T-helper 17 cell (primary cell): Measurements from ENCODE around the gene CHERP. TPM values are rescaled to one million over a fixed set of nuclear protein-coding genes. Genes with fewer than 3 reads are reported as not detected.
"Not testable (repeated sequence)": the region's sequence is repeated elsewhere in the genome, so short reads cannot be mapped to it uniquely, and the experiment has no call there.

Experiments
- ATAC-seq: fragments of 150-1000 bp; cut with Tn5 transposase; 2 replicates; pipeline ENCODE4 v1.10.0; 2021; ENCODE audit warnings: mild to moderate bottlenecking, moderate library complexity
- DNase-seq, 3 donors: peaks; one replicate each; pipeline versions ENCODE4 v3.0.0 to v3.0.0-alpha.2; 2020 to 2021
- H3K9me3 ChIP-seq: one replicate; pipeline ENCODE4 v1.7.0; 2013; ENCODE audit warnings: low read length, mild to moderate bottlenecking; ENCODE audit not compliant: control insufficient read depth, poor library complexity, severe bottlenecking
- H3K27ac Mint-ChIP-seq: one replicate; pipeline ENCODE4 v1.8.0; 2022; ENCODE audit warnings: mild to moderate bottlenecking, moderate library complexity, mixed read lengths
- H3K27me3 Mint-ChIP-seq: one replicate; pipeline ENCODE4 v1.8.0; 2022; ENCODE audit warnings: mixed read lengths
- H3K36me3 Mint-ChIP-seq: one replicate; pipeline ENCODE4 v1.8.0; 2022; ENCODE audit warnings: low read depth, mixed read lengths
- H3K4me1 Mint-ChIP-seq: one replicate; pipeline ENCODE4 v1.8.0; 2022; ENCODE audit warnings: mild to moderate bottlenecking, mixed read lengths
- H3K4me3 Mint-ChIP-seq: one replicate; pipeline ENCODE4 v1.8.0; 2022; ENCODE audit warnings: mild to moderate bottlenecking, moderate library complexity, mixed read lengths
- total RNA-seq, 4 donors: library from RNA in 2 of 4; stranded (reverse) in 2 of 4; gene quantifications; one replicate each; pipeline ENCODE4 v1.2.3 and lab custom pipeline; 2022 to 2026

CHERP gene
- total RNA-seq, 2 donors from 2014 or later, result 50.1 to 63.7 TPM

DNA sequence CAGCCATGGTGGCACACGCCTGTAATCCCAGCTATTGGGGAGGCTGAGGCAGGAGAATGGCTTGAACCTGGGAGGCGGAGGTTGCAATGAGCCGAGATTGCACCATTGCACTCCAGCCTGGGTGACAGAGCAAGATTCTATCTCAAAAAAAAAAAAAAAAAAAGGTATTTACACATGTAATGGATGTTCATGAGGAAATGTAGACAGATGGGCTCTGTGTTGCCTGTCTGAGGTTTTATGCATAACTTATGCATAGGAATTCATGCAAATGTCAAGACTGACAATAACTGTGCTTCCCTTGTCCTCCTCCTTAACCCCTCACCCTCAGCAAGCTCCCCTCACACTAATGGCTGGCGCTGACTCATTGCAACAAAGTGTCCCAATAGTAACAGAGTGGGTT is 55.8 kb downstream of the CHERP start:
- H3K4me3 Mint-ChIP-seq, H3K36me3 Mint-ChIP-seq, H3K9me3 ChIP-seq, H3K27me3 Mint-ChIP-seq, H3K27ac Mint-ChIP-seq, DNase-seq, ATAC-seq, H3K4me1 Mint-ChIP-seq: not testable (repeated sequence)

- Mint-ChIP-seq H3K4me3 (no peak overlapping the region), H3K27ac (no peak overlapping the region)
These were observed 59.5 kb downstream of the CHERP start for GRCh38 chr19:16482745-16483144.

GRCh38 chr19:16477311-16477710 is 64.9 kb downstream of the CHERP start:
- Mint-ChIP-seq H3K36me3 (peaks cover 2% of the 10 kb centered on the region), H3K27ac (no peak overlapping the region), H3K4me1 (no peaks in the 10 kb centered on the region), H3K27me3 (no peaks in the 10 kb centered on the region), H3K4me3 (no peak overlapping the region)
- no peaks in the 10 kb centered on the region for H3K9me3 ChIP-seq
- ATAC-seq (no peak), DNase-seq (no peak)

More at GRCh38 chr19:16482745-16483144, 59.5 kb downstream of the CHERP start:
- no peak for DNase-seq
- no peak for ATAC-seq
- H3K27me3 Mint-ChIP-seq, result no peaks in the 10 kb centered on the region
- no peaks in the 10 kb centered on the region for H3K4me1 Mint-ChIP-seq
- no peaks in the 10 kb centered on the region for H3K36me3 Mint-ChIP-seq
- no peaks in the 10 kb centered on the region for H3K9me3 ChIP-seq

DNA sequence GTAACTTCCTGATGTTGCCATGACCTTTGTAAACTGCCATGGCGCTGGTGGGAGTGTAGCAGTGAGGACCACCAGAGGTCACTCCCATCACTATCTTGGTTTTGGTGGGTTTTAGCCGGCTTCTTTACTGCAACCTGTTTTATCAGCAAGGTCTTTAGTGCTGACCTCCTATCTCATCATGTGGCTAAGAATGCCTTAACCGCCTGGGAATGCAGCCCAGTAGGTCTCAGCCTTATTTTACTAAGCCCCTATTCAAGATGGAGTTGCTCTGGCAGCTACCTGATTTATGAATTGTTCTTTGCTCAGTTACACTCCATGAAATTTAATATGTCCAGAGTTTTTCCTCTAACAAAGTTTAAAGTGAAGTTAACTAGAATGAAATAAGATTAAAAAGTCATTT is 65.8 kb downstream of the CHERP start:
- H3K4me1 Mint-ChIP-seq, result no peaks in the 10 kb centered on the region
- H3K9me3 ChIP-seq, result no peaks in the 10 kb centered on the region
- H3K36me3 Mint-ChIP-seq, result peaks cover 2% of the 10 kb centered on the region
- ATAC-seq (no peak), DNase-seq (no peak)
- H3K27me3 Mint-ChIP-seq, result no peaks in the 10 kb centered on the region
- H3K27ac Mint-ChIP-seq, result no peak overlapping the region
- H3K4me3 Mint-ChIP-seq, result no peak overlapping the region

DNA sequence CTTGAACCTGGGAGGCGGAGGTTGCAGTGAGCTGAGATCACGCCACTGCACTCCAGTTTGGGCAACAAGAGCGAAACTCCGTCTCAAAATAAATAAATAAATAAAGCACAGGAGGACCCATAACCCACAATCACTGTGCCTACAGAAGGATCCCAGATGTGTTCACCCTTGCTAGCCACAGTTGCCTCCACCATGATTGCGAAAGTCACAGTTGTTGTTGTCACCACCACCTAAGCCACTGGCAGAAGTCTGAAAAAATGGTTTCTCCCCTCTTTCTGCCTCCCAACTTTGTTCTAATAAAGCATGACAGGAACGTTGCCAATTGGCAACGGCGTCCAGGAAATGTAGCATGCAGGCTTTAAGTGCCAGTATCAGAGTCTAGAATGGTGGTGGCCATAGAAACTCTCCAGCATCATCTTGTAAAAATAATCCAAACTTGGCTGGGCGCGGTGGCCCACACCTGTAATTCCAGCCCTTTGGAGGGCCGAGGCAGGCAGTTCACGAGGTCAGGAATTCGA is 68.3 kb downstream of the CHERP start:
- H3K27ac Mint-ChIP-seq, result no peak overlapping the region
- peaks cover 15% of the 10 kb centered on the region for H3K4me1 Mint-ChIP-seq
- H3K36me3 Mint-ChIP-seq, result peaks cover 2% of the 10 kb centered on the region
- H3K4me3 Mint-ChIP-seq, result no peak overlapping the region
- DNase-seq (no peak), ATAC-seq (no peak)
- H3K9me3 ChIP-seq, result no peaks in the 10 kb centered on the region
- no peaks in the 10 kb centered on the region for H3K27me3 Mint-ChIP-seq

DNA sequence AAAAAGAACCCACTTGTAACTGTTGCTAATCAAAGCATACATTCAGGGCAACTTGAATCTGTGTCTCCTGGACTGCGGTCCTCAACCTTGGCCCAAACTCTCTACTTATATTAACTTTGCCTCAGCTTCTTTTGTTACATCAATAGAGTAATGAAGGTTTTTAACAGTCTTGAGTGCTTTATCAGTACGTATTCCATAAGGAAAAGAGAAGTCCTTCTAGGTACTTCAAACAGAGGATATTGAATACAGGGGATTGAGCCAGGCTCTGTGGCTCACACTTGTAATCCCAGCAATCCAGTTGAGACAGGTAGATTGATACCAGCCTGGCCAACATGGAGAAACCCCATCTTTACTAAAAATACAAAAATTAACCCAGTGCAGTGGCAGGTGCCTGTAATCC is 69.2 kb downstream of the CHERP start:
- Mint-ChIP-seq H3K4me1 (peaks cover 22% of the 10 kb centered on the region), H3K36me3 (peaks cover 2% of the 10 kb centered on the region), H3K4me3 (peak overlapping the region; percentile 28), H3K27me3 (no peaks in the 10 kb centered on the region), H3K27ac (no peak overlapping the region)
- no peak for ATAC-seq
- no peak for DNase-seq
- H3K9me3 ChIP-seq, result no peaks in the 10 kb centered on the region

DNA sequence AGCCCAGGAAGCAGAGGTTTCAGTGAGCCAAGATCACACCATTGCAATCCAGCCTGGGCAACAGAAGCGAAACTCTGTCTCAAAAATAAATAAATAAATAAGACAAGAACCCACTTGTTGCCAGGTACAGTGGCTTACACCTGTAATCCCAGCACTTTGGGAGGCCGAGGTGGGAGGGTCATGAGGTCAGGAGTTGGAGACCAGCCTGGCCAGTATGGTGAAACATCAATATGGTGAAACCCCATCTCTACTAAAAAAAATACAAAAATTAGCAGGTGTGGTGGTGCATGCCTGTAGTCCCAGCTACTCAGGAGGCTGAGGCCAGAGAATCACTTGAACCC is 69.7 kb downstream of the CHERP start:
- H3K27ac Mint-ChIP-seq, result peak overlapping the region; percentile 19

DNA sequence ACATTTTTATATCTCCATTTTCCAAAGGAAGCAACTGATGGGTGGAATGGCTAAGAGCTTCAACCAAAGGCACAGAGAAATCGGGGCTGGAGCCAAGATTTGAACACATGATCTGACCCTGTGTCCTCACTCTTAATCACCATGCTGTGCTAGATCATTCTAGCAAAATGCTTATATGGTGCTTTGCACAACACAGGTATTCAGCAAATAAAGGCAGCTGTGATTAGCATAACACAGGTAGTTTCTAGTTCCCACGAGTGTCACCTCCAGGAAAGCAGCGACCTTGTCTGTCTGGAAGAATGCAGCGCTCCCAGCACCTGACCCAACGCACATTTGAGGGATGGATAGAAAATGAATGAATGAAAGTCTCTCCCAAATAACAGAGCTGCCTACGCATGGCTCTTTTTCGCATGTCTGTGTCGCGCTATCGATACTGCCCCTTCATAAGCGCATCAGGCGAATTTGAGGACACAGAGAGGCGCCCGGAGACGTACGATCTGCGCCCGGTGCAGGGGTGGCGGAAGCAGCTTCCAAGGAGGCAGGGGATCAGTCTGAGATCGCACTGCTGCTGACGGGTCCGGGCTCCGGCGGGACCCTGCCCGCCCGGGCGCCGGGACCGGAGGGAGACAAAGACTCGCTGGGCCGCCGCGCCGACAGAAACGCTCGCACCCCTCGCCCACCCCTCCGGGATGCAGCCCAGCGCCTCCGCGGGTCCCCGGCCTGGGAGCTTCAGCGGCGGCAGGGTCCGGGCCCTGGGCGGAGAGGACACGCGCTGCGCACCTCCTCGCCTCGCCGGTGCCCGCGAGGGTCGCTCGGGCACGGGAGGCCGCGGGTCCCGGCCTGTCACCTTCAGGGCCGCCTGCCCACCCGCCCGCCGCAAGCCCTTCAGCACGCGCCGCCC is 71.1 kb downstream of the CHERP start:
- DNase-seq (peak in 2 of 3 donors; percentile 9 to 16), ATAC-seq (peak; percentile 18)
- H3K36me3 Mint-ChIP-seq, result peaks cover 2% of the 10 kb centered on the region
- no peaks in the 10 kb centered on the region for H3K9me3 ChIP-seq
- peak overlapping the region; percentile 32 for H3K27ac Mint-ChIP-seq
- H3K4me3 Mint-ChIP-seq, result peak overlapping the region; percentile 89
- H3K4me1 Mint-ChIP-seq, result peaks cover 33% of the 10 kb centered on the region
- H3K27me3 Mint-ChIP-seq, result no peaks in the 10 kb centered on the region

More for the DNA sequence above, 69.7 kb downstream of the CHERP start:
- peaks cover 26% of the 10 kb centered on the region for H3K4me1 Mint-ChIP-seq
- H3K4me3 Mint-ChIP-seq, result peak overlapping the region; percentile 82
- ATAC-seq, H3K27me3 Mint-ChIP-seq, DNase-seq, H3K36me3 Mint-ChIP-seq, H3K9me3 ChIP-seq: not testable (repeated sequence)

- no peak for DNase-seq
- no peaks in the 10 kb centered on the region for H3K9me3 ChIP-seq
- Mint-ChIP-seq H3K36me3 (peaks cover 2% of the 10 kb centered on the region), H3K27ac (peak overlapping the region; percentile 32), H3K4me3 (peak overlapping the region; percentile 89), H3K27me3 (no peaks in the 10 kb centered on the region), H3K4me1 (peaks cover 34% of the 10 kb centered on the region)
- ATAC-seq, result no peak
These were observed 71.7 kb downstream of the CHERP start for GRCh38 chr19:16470541-16470910.

Other genes with a start within 250 kb of the CHERP start
- gene KLF2, start 217.6 kb downstream of the CHERP start, total RNA-seq, result 100 to 1,000 TPM; 465 to 578 TPM
- gene EPS15L1, start 70.5 kb downstream of the CHERP start, total RNA-seq, result 10 to 100 TPM; 42.7 to 44.1 TPM
- gene CALR3, start 46.3 kb downstream of the CHERP start, total RNA-seq, result not detected
- 1 to 10 TPM; 1.3 to 2.1 TPM for gene C19orf44, start 46.0 kb downstream of the CHERP start, total RNA-seq
- 10 to 100 TPM; 68.1 to 75.9 TPM for gene SLC35E1, start 30.0 kb upstream of the CHERP start, total RNA-seq
- 10 to 100 TPM; 36.4 to 41.8 TPM for gene MED26, start 85.8 kb upstream of the CHERP start, total RNA-seq
- 10 to 100 TPM; 60.7 to 70.2 TPM for gene SMIM7, start 117.7 kb upstream of the CHERP start, total RNA-seq
- gene TMEM38A, start 118.7 kb upstream of the CHERP start, total RNA-seq, result under 1 TPM; 0.27 to 0.42 TPM
- under 1 TPM in 1 of 2 donors, not detected in 1; 0.03 TPM for gene NWD1, start 177.4 kb upstream of the CHERP start, total RNA-seq